HG02623 (cell line): Measurements from ENCODE around the gene MAST4.

Experiments
- ATAC-seq: cut with Tn5 transposase; IDR thresholded peaks from one replicate; pipeline ENCODE4 v1.9.1; 2021; ENCODE audit warnings: moderate library complexity; ENCODE audit not compliant: unreplicated experiment

The MAST4 gene

DNA sequence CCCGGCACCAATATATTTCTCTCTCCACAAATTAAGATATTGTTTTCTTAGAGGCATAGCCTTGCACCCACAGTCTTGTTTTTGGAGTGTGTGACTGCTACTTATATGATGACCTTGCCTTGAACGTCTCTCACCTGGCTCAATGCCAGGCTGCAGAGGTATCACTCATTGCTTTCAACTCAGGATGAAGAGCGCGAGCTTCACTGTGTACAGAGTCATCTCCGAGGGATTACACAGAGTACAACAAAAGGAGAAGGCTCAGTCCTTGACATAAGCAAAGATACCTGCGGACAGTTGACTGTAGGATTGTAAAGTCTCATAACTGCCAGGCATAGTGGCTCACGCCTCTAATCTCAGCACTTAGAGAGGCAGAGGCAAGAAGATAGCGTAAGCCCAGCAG, 546.6 kb downstream of the MAST4 start:
- ATAC-seq = no peak

DNA sequence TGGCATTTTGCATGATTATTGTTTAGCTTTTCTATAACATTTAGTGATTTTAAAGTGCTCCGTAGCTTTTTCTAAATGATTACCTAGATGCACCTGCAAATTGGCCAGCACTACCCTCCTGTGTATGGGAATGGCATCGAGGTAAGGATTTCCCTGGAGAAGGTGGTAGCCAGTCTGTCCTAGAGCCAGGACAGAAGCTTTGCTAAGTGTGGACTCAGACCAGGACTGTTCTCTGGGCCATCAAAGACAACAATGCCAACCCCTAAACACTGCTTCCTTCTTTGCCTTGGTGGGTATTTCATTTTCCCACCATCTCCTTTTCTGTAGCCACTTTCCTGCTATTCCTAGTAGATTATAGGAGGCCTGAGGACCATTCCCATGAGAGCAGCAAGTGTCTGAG, 547.4 kb downstream of the MAST4 start:
- ATAC-seq = no peak

DNA sequence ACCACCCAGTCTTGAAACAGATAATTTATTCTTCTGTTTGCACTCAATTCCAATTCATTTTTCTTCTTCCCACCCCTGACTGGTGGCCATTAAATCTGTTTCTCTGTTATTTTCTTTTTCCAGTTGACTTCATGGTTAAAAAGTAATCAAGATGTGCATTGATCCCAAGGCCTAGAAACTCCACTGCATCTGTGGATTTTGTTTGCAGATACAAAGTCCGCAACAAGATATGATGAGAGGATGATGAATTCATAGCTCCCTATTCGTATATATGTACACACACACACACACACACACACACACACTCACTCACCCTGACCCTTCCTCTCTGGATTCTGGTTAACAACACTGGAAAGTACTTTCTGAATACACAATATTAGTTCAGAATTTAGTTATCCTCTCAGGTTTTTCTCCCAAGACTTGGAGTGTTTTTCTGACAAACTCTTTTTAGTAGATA, 548.0 kb downstream of the MAST4 start:
- no peak for ATAC-seq

DNA sequence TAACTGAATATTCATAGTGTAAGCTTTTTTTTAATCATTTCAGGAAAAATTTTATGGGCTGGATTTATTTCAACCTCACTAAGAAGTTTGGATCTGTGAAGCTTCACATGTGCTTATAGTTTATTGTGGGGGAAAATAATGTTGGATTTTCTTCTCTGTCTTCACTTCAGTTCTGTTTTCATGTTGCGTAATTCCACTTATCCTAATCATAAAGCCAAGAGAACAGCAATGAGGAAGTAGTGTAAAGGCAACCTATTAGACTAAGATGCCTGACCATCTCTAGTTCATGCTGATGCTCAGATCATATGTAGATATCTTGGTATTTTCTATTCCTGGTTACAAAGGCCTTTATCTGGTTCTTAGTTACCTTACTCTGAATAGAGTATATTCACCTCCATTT, 550.4 kb downstream of the MAST4 start:
- no peak for ATAC-seq

- no peak for ATAC-seq
Measured at GRCh38 chr5:67146981-67147380, 550.8 kb downstream of the MAST4 start.

DNA sequence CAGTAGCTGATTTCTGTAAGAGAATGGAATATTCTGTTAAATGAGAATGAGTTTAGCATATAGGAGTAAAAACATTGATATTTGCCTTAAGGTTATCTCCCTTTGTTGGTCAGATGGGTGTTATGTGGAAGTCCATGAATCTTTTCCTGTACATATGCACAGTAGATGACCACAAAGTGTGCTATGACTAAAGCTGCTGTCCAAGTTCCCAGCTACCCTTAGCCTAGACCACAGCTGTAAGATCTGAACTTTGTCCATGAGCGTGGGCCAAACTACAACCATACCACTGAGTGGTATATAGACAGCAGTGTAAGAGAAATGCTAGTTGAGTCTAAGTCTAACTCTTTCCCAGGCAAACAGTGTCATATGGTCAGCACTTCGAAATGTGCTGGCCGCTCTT, 551.6 kb downstream of the MAST4 start:
- ATAC-seq = no peak

- ATAC-seq = no peak
Measured at GRCh38 chr5:67149057-67149950, 553.1 kb downstream of the MAST4 start.

- no peak for ATAC-seq
Measured at GRCh38 chr5:67149951-67150523, 553.8 kb downstream of the MAST4 start.

DNA sequence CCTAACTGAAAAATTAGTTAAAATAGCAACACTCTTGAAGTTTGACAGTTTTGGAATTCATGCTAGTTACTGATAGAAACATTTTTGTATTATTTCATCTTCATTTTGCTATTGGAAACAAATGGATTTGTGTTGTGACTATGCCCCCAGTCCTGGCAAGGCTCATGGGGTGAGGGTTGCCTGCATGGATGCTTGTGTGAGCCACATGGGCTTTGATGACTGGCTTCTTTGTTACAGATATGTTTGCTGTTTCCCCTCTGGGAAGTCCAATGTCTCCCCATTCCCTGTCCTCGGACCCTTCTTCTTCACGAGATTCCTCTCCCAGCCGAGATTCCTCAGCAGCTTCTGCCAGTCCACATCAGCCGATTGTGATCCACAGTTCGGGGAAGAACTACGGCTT, 556.2 kb downstream of the MAST4 start:
- no peak for ATAC-seq

GRCh38 chr5:67153292-67153691, 557.1 kb downstream of the MAST4 start:
- ATAC-seq = no peak

DNA sequence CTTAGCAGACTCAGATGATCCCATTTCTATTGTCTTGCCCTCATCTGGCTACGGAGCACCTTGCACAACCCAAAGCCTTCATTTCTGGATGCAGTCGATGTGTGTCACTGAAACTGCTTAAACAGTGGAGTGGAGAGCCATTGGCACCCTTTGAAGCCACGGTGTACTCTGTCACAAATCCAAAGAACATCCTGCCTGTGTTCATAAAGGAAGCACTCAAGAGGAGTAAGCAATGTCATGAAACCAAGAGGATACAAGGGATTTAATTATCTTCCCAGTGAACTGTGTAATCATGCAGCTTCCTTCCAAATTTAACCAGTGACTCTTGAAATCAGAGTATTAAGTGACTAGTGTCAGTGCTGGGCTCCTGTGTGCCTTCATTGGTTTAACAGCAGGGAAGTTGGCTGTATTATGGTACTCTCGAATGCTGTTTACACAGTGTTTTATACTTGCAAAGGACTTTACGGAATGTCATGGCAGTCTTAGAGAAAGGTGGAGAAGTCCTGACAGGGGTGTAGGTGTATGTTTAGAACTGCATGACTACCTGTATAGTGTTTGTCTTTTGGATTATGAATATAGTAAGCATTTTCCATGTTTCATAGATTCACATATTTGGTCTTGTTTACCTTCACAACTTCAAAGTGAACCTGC, 558.5 kb downstream of the MAST4 start:
- ATAC-seq = no peak

DNA sequence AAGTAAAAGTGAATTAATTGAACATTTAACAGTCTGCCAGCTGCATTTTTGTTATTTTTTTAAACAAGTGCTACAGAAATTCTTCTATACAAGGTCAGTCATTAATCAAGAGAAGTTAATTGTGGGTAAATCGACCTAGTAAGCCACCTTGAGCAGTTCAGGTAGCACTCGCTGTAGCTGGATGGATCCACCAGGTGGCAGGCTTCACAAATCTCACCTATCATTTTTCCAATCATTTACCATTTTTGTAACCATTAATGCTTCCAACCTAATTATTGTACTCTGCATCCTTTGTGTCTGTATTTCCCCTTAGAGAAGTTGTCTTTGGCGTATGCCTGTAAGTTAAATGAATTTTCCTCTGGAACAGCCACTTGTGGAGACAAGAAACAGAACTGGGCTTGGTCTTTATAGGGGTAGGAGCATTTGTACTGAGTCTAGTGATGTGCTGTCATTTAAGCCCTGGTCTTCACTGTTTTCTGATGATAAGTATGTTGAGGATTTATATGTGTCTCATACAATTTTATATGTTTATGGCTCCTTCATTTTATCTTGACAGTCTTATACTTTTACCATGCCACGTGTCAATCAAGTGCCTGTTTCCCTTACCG, 560.9 kb downstream of the MAST4 start:
- peak; percentile 63 for ATAC-seq

DNA sequence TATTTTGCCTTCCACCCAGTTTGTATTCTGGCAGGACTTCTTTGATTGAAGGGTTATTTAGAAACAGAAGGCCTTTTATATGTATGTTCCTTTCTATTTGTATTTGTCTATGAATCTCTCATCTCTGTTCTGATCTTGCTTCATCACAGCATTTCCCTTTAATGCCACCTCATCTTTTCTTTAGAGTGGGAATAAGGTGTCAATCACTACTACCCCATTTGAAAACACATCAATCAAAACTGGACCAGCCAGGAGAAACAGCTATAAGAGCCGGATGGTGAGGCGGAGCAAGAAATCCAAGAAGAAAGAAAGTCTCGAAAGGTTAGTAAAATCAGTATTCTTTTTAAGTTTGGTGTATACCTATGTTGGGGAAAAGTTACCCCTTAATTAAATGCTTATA, 564.1 kb downstream of the MAST4 start:
- ATAC-seq = no peak

DNA sequence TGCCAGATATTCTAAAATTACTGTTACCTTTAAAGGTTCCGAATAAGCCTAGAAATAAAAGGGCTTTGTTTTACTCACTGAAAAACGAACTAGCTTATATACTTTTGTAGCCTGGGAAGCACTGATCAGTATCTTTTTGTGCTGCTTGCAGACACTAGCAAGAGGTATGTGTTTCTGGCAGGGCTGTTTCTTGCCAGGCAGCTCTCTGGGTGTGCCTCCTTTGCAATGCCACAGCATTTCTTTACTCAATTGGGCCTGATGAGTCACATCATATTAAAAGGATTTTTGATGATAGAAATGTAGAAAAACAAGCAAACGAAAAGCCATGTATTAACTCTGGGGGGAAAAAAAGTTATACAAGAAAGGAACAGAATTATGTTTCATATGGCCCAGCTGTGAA, 564.8 kb downstream of the MAST4 start:
- ATAC-seq = no peak

- no peak for ATAC-seq
Measured at GRCh38 chr5:67161767-67162166, 565.6 kb downstream of the MAST4 start.

GRCh38 chr5:67163231-67163756, 567.1 kb downstream of the MAST4 start:
- ATAC-seq = no peak

DNA sequence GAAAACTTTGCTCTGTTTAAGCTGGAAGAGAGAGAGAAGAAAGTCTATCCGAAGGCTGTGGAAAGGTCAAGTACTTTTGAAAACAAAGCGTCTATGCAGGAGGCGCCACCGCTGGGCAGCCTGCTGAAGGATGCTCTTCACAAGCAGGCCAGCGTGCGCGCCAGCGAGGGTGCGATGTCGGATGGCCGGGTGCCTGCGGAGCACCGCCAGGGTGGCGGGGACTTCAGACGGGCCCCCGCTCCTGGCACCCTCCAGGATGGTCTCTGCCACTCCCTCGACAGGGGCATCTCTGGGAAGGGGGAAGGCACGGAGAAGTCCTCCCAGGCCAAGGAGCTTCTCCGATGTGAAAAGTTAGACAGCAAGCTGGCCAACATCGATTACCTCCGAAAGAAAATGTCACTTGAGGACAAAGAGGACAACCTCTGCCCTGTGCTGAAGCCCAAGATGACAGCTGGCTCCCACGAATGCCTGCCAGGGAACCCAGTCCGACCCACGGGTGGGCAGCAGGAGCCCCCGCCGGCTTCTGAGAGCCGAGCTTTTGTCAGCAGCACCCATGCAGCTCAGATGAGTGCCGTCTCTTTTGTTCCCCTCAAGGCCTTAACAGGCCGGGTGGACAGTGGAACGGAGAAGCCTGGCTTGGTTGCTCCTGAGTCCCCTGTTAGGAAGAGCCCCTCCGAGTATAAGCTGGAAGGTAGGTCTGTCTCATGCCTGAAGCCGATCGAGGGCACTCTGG, 567.8 kb downstream of the MAST4 start:
- ATAC-seq = no peak

DNA sequence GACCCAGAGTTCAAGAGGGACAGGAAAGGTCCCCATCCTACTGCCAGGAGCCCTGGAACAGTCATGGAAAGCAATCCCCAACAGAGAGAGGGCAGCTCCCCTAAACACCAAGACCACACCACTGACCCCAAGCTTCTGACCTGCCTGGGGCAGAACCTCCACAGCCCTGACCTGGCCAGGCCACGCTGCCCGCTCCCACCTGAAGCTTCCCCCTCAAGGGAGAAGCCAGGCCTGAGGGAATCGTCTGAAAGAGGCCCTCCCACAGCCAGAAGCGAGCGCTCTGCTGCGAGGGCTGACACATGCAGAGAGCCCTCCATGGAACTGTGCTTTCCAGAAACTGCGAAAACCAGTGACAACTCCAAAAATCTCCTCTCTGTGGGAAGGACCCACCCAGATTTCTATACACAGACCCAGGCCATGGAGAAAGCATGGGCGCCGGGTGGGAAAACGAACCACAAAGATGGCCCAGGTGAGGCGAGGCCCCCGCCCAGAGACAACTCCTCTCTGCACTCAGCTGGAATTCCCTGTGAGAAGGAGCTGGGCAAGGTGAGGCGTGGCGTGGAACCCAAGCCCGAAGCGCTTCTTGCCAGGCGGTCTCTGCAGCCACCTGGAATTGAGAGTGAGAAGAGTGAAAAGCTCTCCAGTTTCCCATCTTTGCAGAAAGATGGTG, 568.8 kb downstream of the MAST4 start:
- no peak for ATAC-seq

GRCh38 chr5:67165526-67166459, 569.6 kb downstream of the MAST4 start:
- peak; percentile 88 for ATAC-seq
